Kasumi-1 (cell line): ENCODE results near the gene DPP8.
"Not testable (repeated sequence)": the region's sequence is repeated elsewhere in the genome, so short reads cannot be mapped to it uniquely, and the experiment has no call there.

Experiments used
- DNase-seq, 2 experiments: peaks; one replicate each; lab custom pipeline; 2025; lab: John Stamatoyannopoulos, UW

DPP8 gene

GRCh38 chr15:65516997-65517865 is at the start of gene DPP8:
Gene DPP8 (minus strand): TSS chr15:65517689. CDS start chr15:65512553, 5,136 bp downstream.
- peak; percentile 94 to 95 for DNase-seq

DNA sequence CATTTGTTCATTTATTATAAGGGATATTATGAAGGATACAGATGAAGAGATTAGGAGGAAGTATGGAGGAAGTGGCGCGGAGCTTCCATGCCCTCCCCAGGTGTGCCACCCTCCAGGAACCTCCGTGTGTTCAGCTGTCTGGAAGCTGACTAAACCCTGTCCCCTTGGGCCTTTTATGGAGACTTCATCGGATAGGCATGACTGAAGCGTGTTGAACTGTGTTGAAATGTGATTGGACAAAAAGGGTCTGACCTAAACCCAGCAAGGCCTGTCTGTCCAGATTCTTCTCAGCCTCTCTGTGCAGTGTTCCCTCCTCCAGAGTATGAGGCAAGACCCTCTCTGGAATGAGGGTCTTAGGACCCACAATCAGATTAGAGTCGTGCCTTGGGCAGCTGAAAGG is 44.4 kb upstream of the DPP8 start:
- no peak for DNase-seq

GRCh38 chr15:65559941-65560340 is 42.5 kb upstream of the DPP8 start:
- no peak for DNase-seq

- DNase-seq, result no peak
Measured at GRCh38 chr15:65558997-65559760, 41.7 kb upstream of the DPP8 start.

DNA sequence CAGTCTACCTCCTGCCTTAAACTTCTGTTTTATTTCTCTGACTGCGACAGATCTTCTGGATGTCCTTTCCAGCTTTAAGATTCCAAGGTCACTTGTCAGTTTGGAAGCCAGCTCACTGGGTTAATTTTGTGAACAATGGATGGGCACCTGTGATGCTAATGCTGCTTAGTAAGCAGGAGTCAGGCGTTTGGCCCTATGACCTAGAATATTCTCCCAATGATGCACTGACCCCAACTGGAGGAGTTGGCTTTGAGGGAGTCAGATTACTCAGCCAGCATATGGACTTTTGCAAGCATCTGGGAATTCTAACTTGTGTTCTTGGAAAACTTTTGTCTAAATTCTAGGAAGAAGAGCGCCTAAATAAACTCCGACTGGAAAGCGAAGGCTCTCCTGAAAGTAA is 40.8 kb upstream of the DPP8 start:
- no peak for DNase-seq

GRCh38 chr15:65556622-65557021 is 39.1 kb upstream of the DPP8 start:
- no peak for DNase-seq

GRCh38 chr15:65553691-65554090 is 36.2 kb upstream of the DPP8 start:
- DNase-seq, result no peak

DNA sequence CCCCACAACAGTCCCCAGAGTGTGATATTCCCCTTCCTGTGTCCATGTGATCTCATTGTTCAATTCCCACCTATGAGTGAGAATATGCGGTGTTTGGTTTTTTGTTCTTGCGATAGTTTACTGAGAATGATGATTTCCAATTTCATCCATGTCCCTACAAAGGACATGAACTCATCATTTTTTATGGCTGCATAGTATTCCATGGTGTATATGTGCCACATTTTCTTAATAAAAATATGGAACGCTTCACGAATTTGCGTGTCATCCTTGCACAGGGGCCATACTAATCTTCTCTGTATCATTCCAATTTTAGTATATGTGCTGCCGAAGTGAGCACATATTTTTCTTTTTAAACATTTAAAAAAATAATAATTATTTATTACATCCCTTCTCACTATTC is 35.4 kb upstream of the DPP8 start:
- DNase-seq, result not testable (repeated sequence)

- no peak for DNase-seq
Measured at GRCh38 chr15:65551183-65551582, 33.7 kb upstream of the DPP8 start.

GRCh38 chr15:65550681-65551098 is 33.2 kb upstream of the DPP8 start:
- DNase-seq, result no peak

- not testable (repeated sequence) for DNase-seq
Measured at GRCh38 chr15:65549288-65549687, 31.8 kb upstream of the DPP8 start.

GRCh38 chr15:65547841-65548240 is 30.4 kb upstream of the DPP8 start:
- DNase-seq, result no peak

GRCh38 chr15:65541231-65541820 is 23.8 kb upstream of the DPP8 start:
- DNase-seq, result no peak

DNA sequence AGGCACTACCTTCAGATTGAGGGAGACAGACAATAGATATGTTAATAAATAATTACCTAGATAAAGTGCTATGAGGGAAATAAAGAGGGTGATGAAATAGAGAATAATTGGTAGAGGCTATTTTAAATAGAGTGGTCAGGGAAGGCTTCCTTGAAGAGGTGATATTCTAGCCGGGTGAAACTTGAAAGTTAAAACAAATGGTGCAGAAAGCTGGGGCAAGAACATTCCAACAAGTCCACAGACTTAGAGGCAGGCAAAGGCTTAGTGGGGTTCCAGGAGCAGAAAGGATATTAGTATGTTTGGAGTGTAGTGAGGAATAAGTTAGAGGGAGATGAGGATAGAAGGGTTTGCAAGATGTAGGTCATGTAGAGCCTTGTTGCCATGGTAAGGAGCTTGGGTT is 22.8 kb upstream of the DPP8 start:
- no peak for DNase-seq

GRCh38 chr15:65535192-65535591 is 17.7 kb upstream of the DPP8 start:
- no peak for DNase-seq

DNA sequence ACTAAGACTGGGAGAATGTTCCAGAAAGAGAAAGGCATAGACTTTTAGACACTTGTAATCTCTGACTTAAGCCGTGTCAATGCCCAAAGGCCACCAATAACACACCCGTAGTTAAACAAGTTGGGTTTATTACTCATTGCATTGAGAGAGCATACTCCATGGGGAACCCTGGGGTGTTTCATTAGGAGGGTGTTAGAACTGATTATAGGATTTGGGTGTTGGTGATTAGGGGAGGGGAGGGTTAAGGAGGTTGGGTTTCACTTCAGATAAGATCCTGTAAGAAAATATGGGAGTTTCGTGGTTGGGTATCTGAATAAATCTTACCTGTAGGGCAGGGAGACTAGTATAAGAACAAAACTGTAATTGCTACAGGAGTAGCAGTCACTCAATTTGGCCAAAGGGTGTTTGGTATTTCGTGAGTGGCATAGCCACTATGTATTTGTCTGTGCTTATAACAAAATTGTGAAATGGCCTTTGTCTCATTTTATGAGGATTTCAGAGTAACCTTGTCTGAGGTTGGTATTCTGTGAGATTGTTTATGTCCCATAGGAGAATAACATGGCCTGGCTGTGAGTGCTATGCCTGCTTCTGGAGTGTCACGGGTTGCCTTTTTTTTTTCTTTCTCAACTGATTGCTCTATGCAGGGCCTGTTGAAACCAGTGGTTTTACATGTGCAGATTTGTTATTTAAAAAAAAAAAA is 15.7 kb upstream of the DPP8 start:
- no peak for DNase-seq

DNA sequence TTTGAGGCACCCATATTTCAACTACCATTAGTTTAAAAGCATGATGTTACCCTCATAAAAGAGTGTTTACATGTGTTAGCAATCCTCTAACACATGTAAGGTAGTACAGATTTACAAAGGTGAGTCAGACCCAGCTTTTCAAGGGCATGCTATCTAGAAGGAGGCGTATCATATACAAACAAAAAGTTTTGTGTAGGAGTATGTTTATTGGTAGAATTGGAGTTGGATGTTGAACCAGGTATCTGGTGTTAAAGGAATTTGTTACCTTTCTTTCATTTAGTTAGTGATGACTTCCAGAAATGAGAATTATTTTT is 15.2 kb upstream of the DPP8 start:
- no peak for DNase-seq

DNA sequence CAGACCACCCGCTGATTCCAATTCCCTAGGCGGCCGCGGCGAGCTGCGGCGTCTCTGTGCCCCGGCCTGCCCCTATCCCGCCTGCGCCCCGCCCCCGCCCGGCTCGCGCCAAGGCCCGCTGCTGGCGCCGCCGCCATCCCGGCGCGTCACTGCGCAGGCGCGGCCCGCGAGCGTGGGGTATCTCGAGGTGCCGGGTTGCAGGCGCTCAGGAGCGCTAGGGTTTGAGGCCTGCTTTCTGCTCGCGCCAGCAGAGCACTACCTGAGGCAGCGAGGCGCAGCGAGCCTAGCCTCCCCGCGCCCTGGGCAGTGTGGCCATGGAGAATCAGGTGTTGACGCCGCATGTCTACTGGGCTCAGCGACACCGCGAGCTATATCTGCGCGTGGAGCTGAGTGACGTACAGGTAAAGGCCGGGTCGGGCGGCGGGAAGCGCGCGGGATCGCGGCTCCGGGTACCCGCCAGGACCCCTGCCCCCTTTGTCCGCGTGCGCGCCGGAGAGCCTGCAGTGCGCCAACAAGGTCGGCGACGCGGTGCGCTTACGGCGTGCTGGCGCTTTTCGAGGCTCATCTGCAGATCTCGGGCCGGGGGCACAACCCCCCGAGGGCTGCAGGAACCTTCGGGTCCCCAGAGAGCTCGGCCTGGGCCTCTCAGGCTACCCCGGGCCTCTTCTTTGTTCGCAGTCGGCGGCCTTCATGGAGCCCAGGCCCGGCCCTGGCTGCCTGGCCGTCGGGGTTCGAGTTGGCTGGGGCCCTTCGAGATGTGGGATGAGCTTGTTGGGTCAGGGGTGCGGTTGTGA is 13.0 kb upstream of the DPP8 start, which contains the start of gene HACD3:
Gene HACD3 (plus strand): TSS at position 146 of the 794 bp plus-strand sequence. CDS start 169 bp downstream, at position 315.
- peak; percentile 62 to 75 for DNase-seq

- DNase-seq, result no peak
Measured at GRCh38 chr15:65529762-65530317, 12.4 kb upstream of the DPP8 start.

GRCh38 chr15:65528461-65529060 is 11.1 kb upstream of the DPP8 start:
- DNase-seq, result no peak

DNA sequence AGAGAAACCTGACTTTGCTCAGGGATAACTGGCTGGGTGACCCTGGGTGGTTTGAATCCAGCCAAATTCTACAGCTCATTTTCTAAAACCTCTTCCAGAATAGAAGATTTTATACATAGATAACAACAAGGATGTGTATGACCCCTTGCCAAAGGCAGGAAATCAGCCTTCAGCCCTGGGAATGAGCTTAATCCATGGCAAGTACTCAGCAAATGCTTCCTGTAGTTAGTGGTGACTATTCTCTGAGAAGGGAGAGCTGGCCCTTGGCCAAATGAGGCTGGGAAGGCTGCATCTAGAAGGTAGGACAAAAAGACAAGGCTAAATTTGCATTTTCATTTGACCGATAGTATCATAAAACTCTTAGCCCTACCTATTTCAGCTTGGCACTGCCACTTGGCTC is 8.1 kb upstream of the DPP8 start:
- no peak for DNase-seq
